Measurements from ENCODE around the gene P2RY11.

Gene P2RY11

GRCh38 chr19:10102787-10103236 is 8.7 kb upstream of the P2RY11 start:
- peak overlapping the region; percentile 49 for H3K4me3 ChIP-seq (ENCODE audit: low read depth, low read length)
- TF ChIP-seq, protein P1, sequence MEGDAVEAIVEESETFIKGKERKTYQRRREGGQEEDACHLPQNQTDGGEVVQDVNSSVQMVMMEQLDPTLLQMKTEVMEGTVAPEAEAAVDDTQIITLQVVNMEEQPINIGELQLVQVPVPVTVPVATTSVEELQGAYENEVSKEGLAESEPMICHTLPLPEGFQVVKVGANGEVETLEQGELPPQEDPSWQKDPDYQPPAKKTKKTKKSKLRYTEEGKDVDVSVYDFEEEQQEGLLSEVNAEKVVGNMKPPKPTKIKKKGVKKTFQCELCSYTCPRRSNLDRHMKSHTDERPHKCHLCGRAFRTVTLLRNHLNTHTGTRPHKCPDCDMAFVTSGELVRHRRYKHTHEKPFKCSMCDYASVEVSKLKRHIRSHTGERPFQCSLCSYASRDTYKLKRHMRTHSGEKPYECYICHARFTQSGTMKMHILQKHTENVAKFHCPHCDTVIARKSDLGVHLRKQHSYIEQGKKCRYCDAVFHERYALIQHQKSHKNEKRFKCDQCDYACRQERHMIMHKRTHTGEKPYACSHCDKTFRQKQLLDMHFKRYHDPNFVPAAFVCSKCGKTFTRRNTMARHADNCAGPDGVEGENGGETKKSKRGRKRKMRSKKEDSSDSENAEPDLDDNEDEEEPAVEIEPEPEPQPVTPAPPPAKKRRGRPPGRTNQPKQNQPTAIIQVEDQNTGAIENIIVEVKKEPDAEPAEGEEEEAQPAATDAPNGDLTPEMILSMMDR (IDR thresholded peaks at IDR 0.05; ENCODE audit: low read depth, low read length, missing control alignments) = no peak
- DNase-seq (ENCODE audit: low read depth) = peak; percentile 77

DNA sequence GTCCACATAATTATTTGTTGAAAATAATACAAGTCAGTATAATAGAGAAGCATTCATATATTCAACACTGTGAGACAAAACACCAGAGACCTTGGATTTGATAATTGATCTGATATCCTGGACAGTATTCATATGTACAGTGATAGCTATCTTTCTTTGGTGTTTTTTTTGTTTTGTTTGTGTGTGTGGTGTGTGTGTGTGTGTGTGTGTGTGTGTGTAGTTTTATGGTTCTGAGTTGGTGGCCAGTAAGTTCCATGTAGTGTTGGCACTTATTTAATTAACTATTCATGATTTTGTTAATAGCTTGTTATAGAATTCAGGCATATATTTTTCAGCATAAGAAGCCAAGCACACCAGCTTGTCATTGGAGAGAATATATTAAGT is 7.4 kb upstream of the P2RY11 start:
- no peak for DNase-seq (ENCODE audit: low read depth)
- TF ChIP-seq, protein P1 (IDR thresholded peaks at IDR 0.05; ENCODE audit: low read depth, low read length, missing control alignments) = no peak
- H3K4me3 ChIP-seq (ENCODE audit: low read depth, low read length) = no peak overlapping the region; the same call in 1 of the 2 replicates

DNA sequence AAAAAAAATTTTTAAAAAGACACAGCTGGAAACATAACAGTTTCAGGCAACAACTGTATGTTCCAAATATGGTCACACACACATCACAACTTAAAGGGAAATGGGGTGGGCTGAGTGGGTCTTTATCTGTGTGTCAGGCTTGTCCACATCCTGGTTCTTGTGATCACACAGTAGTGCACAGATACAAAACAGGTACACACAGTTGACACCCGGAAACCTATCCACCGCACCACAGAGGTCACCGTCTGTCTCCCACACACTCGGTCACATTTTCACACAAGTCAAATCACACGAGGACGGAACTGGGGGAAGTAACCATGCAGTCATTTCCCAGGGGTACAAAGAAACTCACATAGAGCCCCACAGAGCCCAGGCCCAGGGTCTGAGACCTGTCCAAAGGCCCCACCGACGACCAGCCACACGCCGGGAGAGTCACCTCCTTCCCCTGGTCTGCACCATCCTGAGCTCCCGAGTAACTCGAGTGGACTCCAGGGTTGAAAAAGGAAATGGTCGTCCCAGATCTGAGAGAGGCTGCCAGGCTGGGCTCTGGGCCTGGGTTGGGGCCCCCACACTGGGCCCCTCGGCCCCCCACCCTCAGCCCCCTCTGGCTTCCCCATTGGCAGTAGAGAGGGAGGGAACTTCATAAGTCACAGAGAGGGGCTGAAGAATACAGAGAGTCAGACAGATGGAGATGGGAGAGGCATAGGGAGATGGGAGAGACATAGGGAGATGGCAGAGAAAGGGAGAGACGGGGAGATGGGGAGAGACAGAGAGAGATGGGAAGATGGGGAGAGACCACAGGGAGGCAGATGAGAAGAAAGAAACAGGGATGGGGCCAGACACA is 6.6 kb upstream of the P2RY11 start:
- H3K4me3 ChIP-seq (ENCODE audit: low read depth, low read length) = peak overlapping the region; percentile 46; the same call in 1 of the 2 replicates
- TF ChIP-seq, protein P1 (IDR thresholded peaks at IDR 0.05; ENCODE audit: low read depth, low read length, missing control alignments) = no peak
- DNase-seq (ENCODE audit: low read depth) = peak; percentile 98

GRCh38 chr19:10105509-10106099 is 5.9 kb upstream of the P2RY11 start:
- peak overlapping the region; percentile 46 for H3K4me3 ChIP-seq (ENCODE audit: low read depth, low read length)
- peak; percentile 66 for DNase-seq (ENCODE audit: low read depth)
- TF ChIP-seq, protein P1 (IDR thresholded peaks at IDR 0.05; ENCODE audit: low read depth, low read length, missing control alignments) = no peak

GRCh38 chr19:10106100-10106936 is 5.2 kb upstream of the P2RY11 start, which contains the start of gene PPAN:
TSS of gene PPAN (plus strand) at chr19:10106362. CDS start at chr19:10106395, 33 bp downstream.
- TF ChIP-seq, protein P1 (IDR thresholded peaks at IDR 0.05; ENCODE audit: low read depth, low read length, missing control alignments) = no peak
- peak; percentile 95 for DNase-seq (ENCODE audit: low read depth)
- H3K4me3 ChIP-seq (ENCODE audit: low read depth, low read length) = peak within 1 kb of the TSS; percentile 60

DNA sequence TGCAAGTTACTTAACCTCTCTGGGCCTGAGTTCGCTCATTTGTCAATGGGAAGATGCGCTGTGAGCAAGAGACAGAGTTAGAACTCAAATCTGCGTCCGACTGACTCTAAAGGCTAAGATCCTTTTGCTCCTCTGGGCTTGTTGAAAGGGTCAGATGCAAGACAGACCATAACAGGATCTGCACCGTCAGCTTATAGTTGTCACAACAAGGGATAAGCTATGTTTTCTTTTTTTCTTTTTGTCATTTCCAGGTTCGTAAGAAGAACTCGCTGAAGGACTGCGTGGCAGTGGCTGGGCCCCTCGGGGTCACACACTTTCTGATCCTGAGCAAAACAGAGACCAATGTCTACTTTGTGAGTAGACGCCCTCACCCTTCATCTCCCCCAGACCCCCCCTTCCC is 4.2 kb upstream of the P2RY11 start:
- TF ChIP-seq, protein P1 (IDR thresholded peaks at IDR 0.05; ENCODE audit: low read depth, low read length, missing control alignments) = no peak
- peak overlapping the region; percentile 60 for H3K4me3 ChIP-seq (ENCODE audit: low read depth, low read length)
- no peak for DNase-seq (ENCODE audit: low read depth)
